ENCODE data around the gene NCKAP5L. TPM values are rescaled to one million over a fixed set of nuclear protein-coding genes. Genes with fewer than 3 reads are reported as not detected.

The NCKAP5L gene
- total RNA-seq, 2 donors from 2014 or later = 17.3 to 63.1 TPM

DNA sequence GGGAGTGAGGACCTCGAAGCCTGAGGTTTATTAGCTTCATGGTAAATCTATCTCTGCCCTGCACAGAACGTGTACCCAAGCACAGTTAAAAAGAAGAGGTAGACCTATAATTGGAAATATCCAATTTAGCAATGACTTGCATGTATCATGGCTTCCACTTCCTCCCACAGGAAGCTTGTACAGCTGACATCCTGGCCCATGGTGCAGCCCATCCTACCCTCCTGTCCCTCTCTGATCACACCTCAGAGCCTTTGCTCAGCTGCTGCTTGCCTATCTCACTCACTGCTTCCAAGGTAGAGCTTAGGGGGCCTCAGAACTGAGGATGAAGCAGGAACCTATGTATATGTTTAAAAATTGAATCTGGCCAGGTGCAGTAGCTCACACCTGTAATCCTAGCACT lies 18.9 kb upstream of the NCKAP5L start:
- WGBS = 69% methylated on average over 2 of the region's 2 CpGs
- Histone ChIP-seq H3K4me1 (replicated peaks) (no peaks in the 10 kb centered on the region), H3K4me3 (no peak overlapping the region), H3K27me3 (replicated peaks; ENCODE audit: insufficient read depth) (no peaks in the 10 kb centered on the region), H3K27ac (no peak overlapping the region), H3K36me3 (no peaks in the 10 kb centered on the region), H3K9me3 (no peaks in the 10 kb centered on the region)
- intact Hi-C loops (cut with DNase I) = no loop called here
- no peak for TF ChIP-seq POLR2A (IDR thresholded peaks at IDR 0.05)
- TF ChIP-seq, protein P1, sequence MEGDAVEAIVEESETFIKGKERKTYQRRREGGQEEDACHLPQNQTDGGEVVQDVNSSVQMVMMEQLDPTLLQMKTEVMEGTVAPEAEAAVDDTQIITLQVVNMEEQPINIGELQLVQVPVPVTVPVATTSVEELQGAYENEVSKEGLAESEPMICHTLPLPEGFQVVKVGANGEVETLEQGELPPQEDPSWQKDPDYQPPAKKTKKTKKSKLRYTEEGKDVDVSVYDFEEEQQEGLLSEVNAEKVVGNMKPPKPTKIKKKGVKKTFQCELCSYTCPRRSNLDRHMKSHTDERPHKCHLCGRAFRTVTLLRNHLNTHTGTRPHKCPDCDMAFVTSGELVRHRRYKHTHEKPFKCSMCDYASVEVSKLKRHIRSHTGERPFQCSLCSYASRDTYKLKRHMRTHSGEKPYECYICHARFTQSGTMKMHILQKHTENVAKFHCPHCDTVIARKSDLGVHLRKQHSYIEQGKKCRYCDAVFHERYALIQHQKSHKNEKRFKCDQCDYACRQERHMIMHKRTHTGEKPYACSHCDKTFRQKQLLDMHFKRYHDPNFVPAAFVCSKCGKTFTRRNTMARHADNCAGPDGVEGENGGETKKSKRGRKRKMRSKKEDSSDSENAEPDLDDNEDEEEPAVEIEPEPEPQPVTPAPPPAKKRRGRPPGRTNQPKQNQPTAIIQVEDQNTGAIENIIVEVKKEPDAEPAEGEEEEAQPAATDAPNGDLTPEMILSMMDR (IDR thresholded peaks at IDR 0.05) = no peak
- no peak for TF ChIP-seq POLR2AphosphoS5 (IDR thresholded peaks at IDR 0.05)
- no peak for DNase-seq (ENCODE audit: low spot score)

DNA sequence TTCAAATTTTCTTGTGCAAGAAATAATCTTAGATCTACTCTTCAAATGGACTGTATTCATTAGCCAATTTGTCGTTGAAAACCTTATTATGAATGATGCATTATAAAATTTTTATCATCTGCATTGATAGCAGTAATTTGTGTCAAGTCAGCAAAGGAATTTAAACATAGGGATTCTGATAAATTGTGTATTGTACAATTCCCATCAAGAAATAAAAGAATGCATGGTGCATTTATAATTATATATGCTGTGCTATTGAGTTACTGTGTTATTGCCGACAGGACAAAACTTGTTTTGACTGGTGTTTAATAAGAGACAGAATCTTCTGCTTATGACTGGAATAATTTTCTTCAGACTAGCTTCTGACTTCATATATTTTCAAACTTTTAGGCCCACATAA lies 17.8 kb upstream of the NCKAP5L start:
- no peak for DNase-seq (ENCODE audit: low spot score)
- no peak overlapping the region for H3K4me3 ChIP-seq
- intact Hi-C loops (cut with DNase I) = no loop called here
- no peaks in the 10 kb centered on the region for H3K9me3 ChIP-seq
- WGBS = 68% methylated on average over 2 of the region's 2 CpGs
- no peak for TF ChIP-seq POLR2AphosphoS5 (IDR thresholded peaks at IDR 0.05)
- TF ChIP-seq, protein P1 (IDR thresholded peaks at IDR 0.05) = no peak
- TF ChIP-seq POLR2A (IDR thresholded peaks at IDR 0.05) = no peak
- H3K27ac ChIP-seq = no peak overlapping the region
- no peaks in the 10 kb centered on the region for H3K27me3 ChIP-seq (replicated peaks; ENCODE audit: insufficient read depth)
- no peaks in the 10 kb centered on the region for H3K4me1 ChIP-seq (replicated peaks)
- H3K36me3 ChIP-seq = no peaks in the 10 kb centered on the region

DNA sequence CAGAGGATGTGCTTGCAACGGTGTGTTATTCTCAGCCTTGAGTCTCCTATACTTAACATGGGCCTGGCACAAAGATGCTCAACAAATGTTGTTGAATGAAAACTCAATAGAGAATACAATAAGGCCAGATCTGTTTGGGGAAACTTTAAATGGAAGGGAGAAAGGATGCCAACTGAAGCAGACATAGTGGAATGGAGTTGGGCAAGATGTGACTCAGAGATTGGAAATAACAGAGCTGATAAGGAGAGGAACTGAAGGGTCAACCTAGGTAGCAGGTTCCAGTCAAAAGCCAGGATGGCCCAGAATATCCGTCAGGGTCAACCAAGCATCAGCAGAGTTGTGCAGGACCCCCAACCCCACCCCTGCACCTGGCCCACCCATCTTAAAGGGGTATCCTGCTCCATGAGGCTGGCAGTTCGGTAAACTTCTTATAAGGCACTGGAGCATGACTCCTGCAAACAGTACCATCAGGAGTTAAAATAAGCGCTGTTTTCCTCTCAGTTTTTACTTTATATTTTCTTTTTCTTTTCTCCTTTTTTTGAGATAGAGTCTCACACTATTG lies 15.7 kb upstream of the NCKAP5L start:
- H3K4me1 ChIP-seq (replicated peaks) = no peaks in the 10 kb centered on the region
- no peak for TF ChIP-seq POLR2A (IDR thresholded peaks at IDR 0.05)
- no peaks in the 10 kb centered on the region for H3K36me3 ChIP-seq
- H3K27ac ChIP-seq = no peak overlapping the region
- no peak overlapping the region for H3K4me3 ChIP-seq
- H3K9me3 ChIP-seq = no peaks in the 10 kb centered on the region
- no peak for DNase-seq (ENCODE audit: low spot score)
- no peaks in the 10 kb centered on the region for H3K27me3 ChIP-seq (replicated peaks; ENCODE audit: insufficient read depth)
- WGBS = 94% methylated on average over 4 of the region's 4 CpGs
- intact Hi-C loops (cut with DNase I) = no loop called here

GRCh38 chr12:49843411-49843810 lies 15.2 kb upstream of the NCKAP5L start:
- intact Hi-C loops (cut with DNase I) = no loop called here
- H3K4me1 ChIP-seq (replicated peaks) = no peaks in the 10 kb centered on the region

DNA sequence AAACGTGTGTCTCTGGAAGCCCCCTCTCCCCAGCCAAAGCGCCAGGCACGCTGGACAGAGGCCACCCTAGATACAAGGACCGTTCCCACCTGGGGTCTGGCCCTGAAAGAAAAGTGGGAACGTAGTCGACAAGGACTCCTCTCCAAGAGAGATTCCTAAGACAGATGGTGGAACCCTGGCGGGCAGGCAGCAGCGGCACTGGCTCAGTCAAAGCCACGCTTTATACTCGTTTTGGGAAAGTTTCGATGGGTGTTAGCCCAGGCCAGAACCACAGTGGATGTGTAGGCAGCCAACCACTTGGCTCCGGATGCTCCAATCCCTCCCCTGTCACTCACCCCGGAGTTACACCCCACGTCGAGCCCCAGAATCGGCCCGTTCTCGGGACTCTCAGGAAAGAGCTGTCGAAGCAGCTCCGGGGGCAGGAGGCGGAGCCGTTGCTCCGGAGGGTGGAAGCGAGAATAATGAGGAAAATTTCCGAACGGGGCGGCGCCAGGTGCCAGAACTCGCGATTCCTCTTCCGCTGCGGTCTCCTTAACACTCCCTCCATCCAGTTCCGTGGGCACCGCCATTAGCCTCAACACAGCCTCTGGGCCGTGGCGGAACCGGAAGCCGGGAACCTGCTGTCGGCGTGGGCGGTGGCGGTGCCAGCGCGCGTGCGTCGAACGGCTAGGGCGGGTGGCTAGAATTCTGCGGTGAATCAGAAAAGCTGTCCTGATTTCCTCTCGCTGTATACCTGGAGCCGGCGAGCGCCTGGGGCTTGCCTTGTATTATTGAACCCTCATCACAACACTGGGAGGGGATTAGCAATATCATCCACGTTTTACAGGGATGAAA lies 14.5 kb upstream of the NCKAP5L start, which contains the start of gene BCDIN3D:
Gene BCDIN3D (minus strand): TSS at position 588 of the 834 bp plus-strand sequence. CDS start 19 bp downstream, at position 569.
- intact Hi-C loops (cut with DNase I) = loop anchor here (1.0 kb wide), 1 partner anchor 14 kb away; the partner anchor contains the start of gene NCKAP5L
- H3K27ac ChIP-seq = peak within 1 kb of the TSS; percentile 85 to 86
- 0% methylated on average over 55 of the region's 55 CpGs for WGBS

More at GRCh38 chr12:49843411-49843810, 15.2 kb upstream of the NCKAP5L start:
- Histone ChIP-seq H3K27me3 (replicated peaks; ENCODE audit: insufficient read depth) (no peaks in the 10 kb centered on the region), H3K36me3 (no peaks in the 10 kb centered on the region), H3K27ac (peak overlapping the region; percentile 85 to 86), H3K4me3 (peak overlapping the region; percentile 47 to 55), H3K9me3 (no peaks in the 10 kb centered on the region)
- TF ChIP-seq, protein P1 (IDR thresholded peaks at IDR 0.05) = no peak
- TF ChIP-seq POLR2A (IDR thresholded peaks at IDR 0.05) = no peak
- no peak for TF ChIP-seq POLR2AphosphoS5 (IDR thresholded peaks at IDR 0.05)
- DNase-seq (ENCODE audit: low spot score) = no peak
- 83% methylated on average over 7 of the region's 7 CpGs for WGBS

More for the DNA sequence above, 14.5 kb upstream of the NCKAP5L start, which contains the start of gene BCDIN3D:
- no peaks in the 10 kb centered on the region for H3K36me3 ChIP-seq
- TF ChIP-seq POLR2A (IDR thresholded peaks at IDR 0.05) = peak; percentile 78
- TF ChIP-seq, protein P1 (IDR thresholded peaks at IDR 0.05) = no peak
- peak; percentile 97 for TF ChIP-seq POLR2AphosphoS5 (IDR thresholded peaks at IDR 0.05)
- no peaks in the 10 kb centered on the region for H3K27me3 ChIP-seq (replicated peaks; ENCODE audit: insufficient read depth)
- H3K4me1 ChIP-seq (replicated peaks) = no peaks in the 10 kb centered on the region
- peak within 1 kb of the TSS; percentile 47 to 55 for H3K4me3 ChIP-seq
- H3K9me3 ChIP-seq = no peaks in the 10 kb centered on the region
- peak; percentile 90 for DNase-seq (ENCODE audit: low spot score)

Data from prostate gland (tissue), 2 donors.